PC-9 (cell line): ENCODE measurements around the gene GLCE.

Source experiments
- EZH2 ChIP-seq: fragments of 200-600 bp; sonication (generic); IDR thresholded peaks from 2 replicates; pipeline ENCODE4 v1.8.0; 2017; ENCODE audit warnings: antibody characterized with exemption, low read depth
- TF ChIP-seq, protein P1 (sequence below): fragments of 200-600 bp; sonication (generic); conservative IDR thresholded peaks from 2 replicates; pipeline ENCODE4 v1.6.1; 2017; ENCODE audit warnings: mixed run types, antibody characterized with exemption, mild to moderate bottlenecking, moderate library complexity

- TF ChIP-seq, protein P1, sequence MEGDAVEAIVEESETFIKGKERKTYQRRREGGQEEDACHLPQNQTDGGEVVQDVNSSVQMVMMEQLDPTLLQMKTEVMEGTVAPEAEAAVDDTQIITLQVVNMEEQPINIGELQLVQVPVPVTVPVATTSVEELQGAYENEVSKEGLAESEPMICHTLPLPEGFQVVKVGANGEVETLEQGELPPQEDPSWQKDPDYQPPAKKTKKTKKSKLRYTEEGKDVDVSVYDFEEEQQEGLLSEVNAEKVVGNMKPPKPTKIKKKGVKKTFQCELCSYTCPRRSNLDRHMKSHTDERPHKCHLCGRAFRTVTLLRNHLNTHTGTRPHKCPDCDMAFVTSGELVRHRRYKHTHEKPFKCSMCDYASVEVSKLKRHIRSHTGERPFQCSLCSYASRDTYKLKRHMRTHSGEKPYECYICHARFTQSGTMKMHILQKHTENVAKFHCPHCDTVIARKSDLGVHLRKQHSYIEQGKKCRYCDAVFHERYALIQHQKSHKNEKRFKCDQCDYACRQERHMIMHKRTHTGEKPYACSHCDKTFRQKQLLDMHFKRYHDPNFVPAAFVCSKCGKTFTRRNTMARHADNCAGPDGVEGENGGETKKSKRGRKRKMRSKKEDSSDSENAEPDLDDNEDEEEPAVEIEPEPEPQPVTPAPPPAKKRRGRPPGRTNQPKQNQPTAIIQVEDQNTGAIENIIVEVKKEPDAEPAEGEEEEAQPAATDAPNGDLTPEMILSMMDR = no peak
- TF ChIP-seq EZH2 = no peak
Observed at GRCh38 chr15:69311319-69311721, 150.9 kb downstream of the GLCE start.
